ENCODE results near the gene TSC2. TPM values are rescaled to one million over a fixed set of nuclear protein-coding genes. Genes with fewer than 3 reads are reported as not detected.

The TSC2 gene
- total RNA-seq, 2 donors from 2014 or later, result 73.9 to 152 TPM

GRCh38 chr16:2064368-2064945 is 16.7 kb downstream of the TSC2 start:
- H3K9me3 ChIP-seq, result no peaks in the 10 kb centered on the region
- TF ChIP-seq POLR2A (IDR thresholded peaks at IDR 0.05) (no peak), CTCF (IDR thresholded peaks at IDR 0.05) (no peak)
- ATAC-seq (no peak), DNase-seq (no peak)
- H3K27ac ChIP-seq, result no peak overlapping the region
- peaks cover 0 to 7% of the 10 kb centered on the region in 2 donors for H3K36me3 ChIP-seq (replicated peaks in 1 of 2; ENCODE audit: insufficient read depth in 1 of 2, low read depth in 2 of 2)
- no peaks in the 10 kb centered on the region for H3K27me3 ChIP-seq
- WGBS, 2 donors, result 92 to 97% methylated on average over 10 to 13 of the region's 16 CpGs
- H3K4me3 ChIP-seq, result no peak overlapping the region
- intact Hi-C loops (cut with DNase I), result no loop called here
- no peaks in the 10 kb centered on the region for H3K4me1 ChIP-seq

GRCh38 chr16:2066139-2066538 is 18.4 kb downstream of the TSC2 start:
- TF ChIP-seq POLR2A (IDR thresholded peaks at IDR 0.05) (no peak), CTCF (IDR thresholded peaks at IDR 0.05) (no peak)
- DNase-seq (no peak), ATAC-seq (no peak)
- WGBS, 2 donors, result 94 to 99% methylated on average over 11 of the region's 11 CpGs
- H3K9me3 ChIP-seq, result no peaks in the 10 kb centered on the region
- intact Hi-C loops (cut with DNase I), result no loop called here
- peaks cover 0 to 7% of the 10 kb centered on the region in 2 donors for H3K36me3 ChIP-seq (replicated peaks in 1 of 2; ENCODE audit: insufficient read depth in 1 of 2, low read depth in 2 of 2)
- H3K27me3 ChIP-seq, result no peaks in the 10 kb centered on the region
- H3K4me3 ChIP-seq, result no peak overlapping the region
- H3K27ac ChIP-seq, result no peak overlapping the region
- H3K4me1 ChIP-seq, result no peaks in the 10 kb centered on the region

GRCh38 chr16:2070576-2071453 is 23.0 kb downstream of the TSC2 start:
- Histone ChIP-seq H3K36me3 (replicated peaks in 1 of 2; ENCODE audit: insufficient read depth in 1 of 2, low read depth in 2 of 2) (peaks cover 14 to 15% of the 10 kb centered on the region in 2 donors), H3K9me3 (no peaks in the 10 kb centered on the region), H3K4me3 (no peak overlapping the region), H3K27me3 (no peaks in the 10 kb centered on the region), H3K4me1 (no peaks in the 10 kb centered on the region), H3K27ac (no peak overlapping the region)
- ATAC-seq (no peak), DNase-seq (no peak)
- TF ChIP-seq POLR2A (IDR thresholded peaks at IDR 0.05), result no peak
- no peak for TF ChIP-seq CTCF (IDR thresholded peaks at IDR 0.05)
- WGBS, 2 donors, result 91 to 95% methylated on average over 13 to 28 of the region's 29 CpGs
- intact Hi-C loops (cut with DNase I), result no loop called here

GRCh38 chr16:2071454-2072202 is 23.8 kb downstream of the TSC2 start:
- ATAC-seq (no peak), DNase-seq (no peak)
- Histone ChIP-seq H3K9me3 (no peaks in the 10 kb centered on the region), H3K36me3 (replicated peaks in 1 of 2; ENCODE audit: insufficient read depth in 1 of 2, low read depth in 2 of 2) (peaks cover 14% of the 10 kb centered on the region in 2 donors), H3K27ac (no peak overlapping the region), H3K4me1 (no peaks in the 10 kb centered on the region), H3K4me3 (no peak overlapping the region), H3K27me3 (no peaks in the 10 kb centered on the region)
- 88 to 100% methylated on average over 5 to 29 of the region's 34 CpGs for WGBS, 2 donors
- TF ChIP-seq CTCF (IDR thresholded peaks at IDR 0.05) (no peak), POLR2A (IDR thresholded peaks at IDR 0.05) (no peak)
- intact Hi-C loops (cut with DNase I), result no loop called here
